Middle frontal gyrus (tissue), 1 donor: ENCODE results near the gene PEF1.

Experiments used
- DNase-seq: peaks from one replicate; pipeline ENCODE4 v3.0.0-alpha.2; 2015; ENCODE audit warnings: low spot score; ENCODE audit errors: extremely low spot score

The PEF1 gene

DNA sequence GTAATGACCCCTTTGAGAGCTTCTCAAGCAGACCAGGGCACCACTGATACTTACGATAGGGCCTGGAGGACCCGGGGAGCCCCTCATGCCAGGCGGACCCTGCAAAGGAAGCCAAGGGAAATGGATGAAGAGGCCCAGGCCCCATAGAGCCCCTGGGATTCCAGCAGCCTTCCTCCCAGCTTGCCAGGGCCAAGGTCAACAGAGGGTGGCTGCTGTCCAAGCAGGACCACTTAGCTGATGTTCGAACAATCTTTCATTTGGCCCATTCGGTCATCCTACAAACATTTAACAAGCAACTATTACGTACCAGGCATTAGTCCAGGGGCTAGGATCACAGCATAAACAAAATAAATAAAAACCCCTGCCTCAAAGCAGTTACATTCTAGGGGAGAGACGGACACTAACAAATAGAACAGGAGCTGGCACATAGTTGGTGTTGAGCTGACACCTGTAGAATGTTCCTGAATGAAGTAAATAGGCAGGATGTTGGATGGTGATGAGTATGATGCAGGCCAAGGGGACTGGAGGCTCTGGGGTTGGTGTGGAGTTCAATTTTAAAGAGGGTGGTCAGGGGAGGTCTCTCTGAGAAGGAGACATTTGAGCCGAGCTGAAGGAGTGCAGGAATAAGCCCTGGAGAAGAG lies 27.0 kb upstream of the PEF1 start:
- DNase-seq = no peak

- DNase-seq = no peak
Measured at GRCh38 chr1:31671147-31671546, 26.5 kb upstream of the PEF1 start.

GRCh38 chr1:31670593-31670964 lies 25.9 kb upstream of the PEF1 start:
- DNase-seq = no peak

DNA sequence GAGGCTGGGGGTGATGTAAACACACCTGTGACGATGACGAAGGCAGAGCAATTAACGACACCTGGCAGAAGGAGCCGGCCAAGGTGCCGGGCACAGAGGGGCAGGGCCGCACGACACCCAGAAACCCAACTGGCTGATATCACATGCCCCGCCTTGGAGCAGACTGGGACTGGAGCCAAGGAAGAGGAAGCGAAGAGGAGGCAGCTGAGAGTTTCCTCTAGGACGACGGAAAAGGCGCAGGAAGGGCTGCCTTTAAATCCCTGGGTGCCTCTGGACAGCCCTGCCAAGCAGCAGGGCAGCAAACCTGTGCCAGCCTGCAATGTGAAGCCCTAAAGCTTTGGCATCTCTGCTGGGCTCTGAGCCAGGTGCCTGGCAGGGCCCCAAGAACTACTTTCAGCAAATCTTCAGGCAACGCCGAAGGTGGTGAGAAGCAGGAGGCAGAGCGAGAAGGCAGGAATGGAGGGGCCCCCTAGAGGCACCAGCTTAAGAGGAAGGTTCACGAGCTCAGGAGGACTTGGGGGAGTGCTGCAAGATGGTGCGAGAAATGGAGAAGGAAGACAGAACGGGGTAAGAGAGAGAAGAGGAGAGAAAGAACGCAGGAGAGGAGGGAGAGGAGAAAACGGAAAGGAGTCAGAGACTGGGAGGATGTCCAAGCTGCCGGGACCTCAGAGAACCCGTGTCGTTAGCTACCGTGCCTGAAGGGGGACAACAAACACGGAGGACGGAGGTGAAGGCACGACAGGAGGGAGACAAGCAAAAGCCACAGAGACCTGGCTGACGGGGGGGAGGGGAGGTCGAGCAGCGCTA lies 25.3 kb upstream of the PEF1 start:
- DNase-seq = peak; percentile 79

GRCh38 chr1:31669433-31669785 lies 24.7 kb upstream of the PEF1 start:
- no peak for DNase-seq

- DNase-seq = no peak
Measured at GRCh38 chr1:31668303-31668883, 23.7 kb upstream of the PEF1 start.

DNA sequence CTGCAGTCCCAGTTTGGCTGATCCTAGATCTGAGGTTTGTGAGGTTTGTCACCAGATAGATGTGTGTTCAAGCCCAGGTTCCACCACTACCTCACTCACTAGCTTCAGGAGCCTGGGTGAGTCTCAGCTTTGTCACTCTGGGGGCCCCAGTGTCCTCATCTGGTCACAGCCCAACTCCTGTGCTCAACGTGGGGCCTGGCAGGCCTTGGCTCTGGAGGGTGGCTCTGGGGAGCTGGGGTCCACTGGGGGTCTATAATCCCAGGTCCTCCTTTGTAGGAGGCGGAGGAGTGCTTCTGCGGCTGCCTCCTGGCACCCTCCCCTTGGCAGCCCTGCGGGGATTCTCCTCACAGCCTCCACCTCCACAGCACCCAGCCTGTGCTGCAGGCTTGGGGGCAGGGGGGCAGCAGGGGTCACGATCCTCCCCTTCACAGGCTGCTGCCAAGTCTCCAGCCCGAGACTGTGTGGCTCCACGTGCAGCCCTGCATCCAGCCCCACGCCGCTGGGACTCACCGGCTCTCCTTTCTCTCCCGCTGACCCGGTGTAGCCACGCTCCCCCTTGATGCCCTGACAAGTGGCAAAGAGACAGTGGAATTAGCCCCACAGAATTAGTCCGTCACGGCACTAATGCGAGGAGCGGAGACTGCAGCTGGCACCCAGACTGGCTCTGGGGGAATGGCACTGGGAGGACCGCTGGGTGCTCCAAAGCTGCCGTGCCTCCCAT lies 22.5 kb upstream of the PEF1 start:
- DNase-seq = no peak

DNA sequence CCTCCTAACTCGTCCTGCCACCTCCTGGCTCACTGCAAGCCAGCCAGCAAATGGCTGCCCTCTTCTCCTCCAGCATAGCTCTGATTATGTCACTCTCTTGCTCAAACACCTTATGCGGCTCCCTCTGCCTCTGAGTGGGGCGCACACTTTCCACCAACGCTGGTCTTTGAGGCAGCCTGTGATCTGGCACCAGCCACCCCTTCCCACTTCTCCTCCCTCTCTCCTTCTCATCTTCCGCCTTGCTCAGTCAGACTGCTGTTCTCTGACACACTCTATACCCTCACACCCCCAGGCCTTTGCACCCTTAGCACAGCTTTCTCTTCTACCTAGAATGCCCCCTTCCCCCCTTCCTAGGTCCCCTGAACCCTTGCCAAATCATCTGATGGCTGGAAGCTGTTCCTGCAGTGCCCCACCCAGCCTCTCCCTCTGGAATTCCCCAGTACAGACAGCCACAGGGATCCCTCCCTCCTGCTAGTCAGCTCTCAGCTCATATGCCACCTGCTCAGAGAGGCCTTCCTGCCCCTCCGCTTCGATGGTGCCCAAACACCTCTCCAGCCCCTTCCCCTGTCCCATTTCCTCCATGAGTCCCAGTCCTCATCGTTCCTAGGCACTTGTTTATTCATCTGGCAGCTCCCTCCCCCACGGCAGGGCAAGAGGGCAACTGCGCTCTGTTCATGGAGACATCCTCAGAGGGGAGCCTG lies 21.7 kb upstream of the PEF1 start:
- peak; percentile 42 for DNase-seq

GRCh38 chr1:31665234-31665878 lies 20.7 kb upstream of the PEF1 start:
- DNase-seq = no peak

DNA sequence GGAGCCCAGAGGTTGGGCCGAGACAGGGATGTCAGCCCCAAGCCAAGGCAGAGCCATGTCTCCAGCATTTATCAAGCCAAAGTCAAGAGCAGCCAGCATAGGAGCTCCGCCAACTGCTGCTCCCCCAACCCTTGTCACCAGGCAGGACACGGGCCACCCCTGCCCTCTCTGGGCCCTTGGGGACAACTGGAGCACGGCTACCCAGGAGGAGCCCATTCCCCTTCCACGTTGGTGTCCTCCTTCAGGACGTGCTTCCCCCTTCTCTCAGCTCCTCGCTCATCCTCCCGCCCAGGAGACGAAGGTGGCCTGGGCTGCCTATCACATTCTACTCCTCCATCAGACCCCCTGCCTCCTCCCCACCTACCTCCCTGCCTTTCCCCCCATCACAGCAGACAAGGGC lies 19.9 kb upstream of the PEF1 start:
- no peak for DNase-seq

- DNase-seq = peak; percentile 16
Measured at GRCh38 chr1:31663622-31664452, 19.2 kb upstream of the PEF1 start.

DNA sequence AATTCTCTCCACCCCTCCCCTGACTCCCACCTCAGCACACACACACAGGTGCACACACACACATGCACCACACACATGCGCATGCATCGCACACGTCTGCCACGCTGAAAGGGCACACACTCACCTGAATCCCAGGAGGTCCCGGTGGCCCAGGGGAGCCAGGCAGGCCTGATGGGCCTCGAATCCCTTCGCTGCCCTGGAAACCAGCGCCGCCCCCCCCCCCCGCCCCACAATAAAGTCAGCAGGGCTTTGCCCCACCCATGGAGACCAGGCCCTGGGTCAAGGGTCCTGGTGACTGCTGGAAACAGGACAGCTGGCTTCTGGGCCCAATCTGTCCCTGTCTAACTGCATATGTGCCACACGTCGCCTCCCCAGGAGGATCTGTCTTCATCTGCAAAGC lies 17.8 kb upstream of the PEF1 start:
- no peak for DNase-seq

- no peak for DNase-seq
Measured at GRCh38 chr1:31661856-31662255, 17.2 kb upstream of the PEF1 start.

GRCh38 chr1:31660871-31661455 lies 16.3 kb upstream of the PEF1 start:
- no peak for DNase-seq

DNA sequence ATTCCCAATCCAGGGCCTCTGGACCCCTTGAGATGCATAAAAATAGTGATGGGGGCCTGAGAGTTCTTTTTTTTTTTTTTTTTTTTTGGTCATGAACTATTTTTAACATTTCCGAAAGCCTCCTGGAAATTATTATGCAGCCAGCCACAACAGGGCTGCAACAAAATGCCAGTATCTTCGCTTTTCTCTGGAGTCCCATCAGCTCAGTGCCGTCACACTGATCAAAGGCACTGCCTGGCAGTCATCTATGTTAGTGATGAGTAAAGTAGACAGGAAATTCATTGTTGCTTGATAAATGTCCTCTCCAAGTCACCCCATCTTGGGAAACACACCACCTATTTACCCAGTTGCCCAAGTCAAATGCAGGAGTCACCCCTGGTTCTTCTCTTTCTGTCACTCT lies 15.2 kb upstream of the PEF1 start:
- no peak for DNase-seq

DNA sequence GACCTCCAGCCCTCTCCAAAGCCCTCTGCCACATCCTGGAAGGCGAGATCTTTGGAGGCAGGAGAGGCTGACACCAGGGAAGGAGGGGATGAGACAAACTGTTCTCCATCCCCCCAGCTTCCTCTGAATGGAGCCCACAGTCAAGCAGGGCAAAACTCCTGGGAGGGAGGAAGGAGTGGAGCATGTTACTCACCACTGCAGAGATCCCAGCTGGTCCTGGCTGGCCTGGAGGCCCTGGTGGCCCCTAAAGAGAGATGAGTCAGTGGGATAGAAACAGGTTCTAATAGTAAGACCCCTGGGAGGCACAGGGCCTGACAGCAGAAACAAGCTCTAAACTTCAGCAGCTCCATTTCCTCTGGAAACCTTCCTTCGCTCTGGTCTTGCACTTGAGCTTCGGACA lies 14.0 kb upstream of the PEF1 start:
- no peak for DNase-seq

GRCh38 chr1:31657972-31658510 lies 13.4 kb upstream of the PEF1 start:
- no peak for DNase-seq

- DNase-seq = no peak
Measured at GRCh38 chr1:31657020-31657804, 12.5 kb upstream of the PEF1 start.

DNA sequence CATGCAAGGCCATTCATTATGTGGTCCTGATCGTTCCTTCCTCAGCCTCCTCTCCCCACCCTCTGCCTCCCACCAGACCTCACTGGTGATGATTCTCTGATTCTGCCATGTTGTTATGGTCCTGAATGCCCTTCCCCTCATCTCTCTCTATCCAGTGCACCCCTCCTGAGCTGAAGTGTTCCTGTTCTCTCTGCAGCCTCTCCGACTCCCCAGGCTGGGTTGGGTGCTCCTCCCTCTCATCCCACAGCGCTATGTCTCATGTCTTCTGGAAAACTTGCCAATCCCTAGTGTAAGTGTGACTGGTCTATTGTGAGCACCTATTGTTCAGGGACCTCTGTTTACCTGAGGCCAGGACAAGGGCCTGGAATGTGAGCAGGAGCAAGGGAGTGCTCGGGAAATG lies 11.1 kb upstream of the PEF1 start:
- DNase-seq = no peak
